Stimulated activated CD4-positive, alpha-beta T cell treated with anti-CD3 and anti-CD28 coated beads, Interleukin-2, amount 100 ng/mL, for 4 hours (primary cell): ENCODE measurements around the gene LRRTM1.

Experiments used
- DNase-seq: peaks from one replicate; pipeline ENCODE4 v3.0.0-alpha.2; 2020; ENCODE audit warnings: low read depth

Gene LRRTM1

GRCh38 chr2:80303909-80304837 is at the start of gene LRRTM1:
LRRTM1 (minus strand) TSS chr2:80304752; CDS start chr2:80303819, 933 bp downstream.
- DNase-seq = no peak

- DNase-seq = no peak
These were observed 46.7 kb upstream of the LRRTM1 start for GRCh38 chr2:80351231-80351630.

- DNase-seq = no peak
These were observed 44.4 kb upstream of the LRRTM1 start for GRCh38 chr2:80348953-80349352.

- no peak for DNase-seq
These were observed 43.5 kb upstream of the LRRTM1 start for GRCh38 chr2:80348078-80348477.

- no peak for DNase-seq
These were observed 35.5 kb upstream of the LRRTM1 start for GRCh38 chr2:80340022-80340421.

- DNase-seq = no peak
These were observed 34.2 kb upstream of the LRRTM1 start for GRCh38 chr2:80338794-80339193.

- DNase-seq = no peak
These were observed 30.9 kb upstream of the LRRTM1 start for GRCh38 chr2:80335411-80335810.

GRCh38 chr2:80333886-80334285 is 29.3 kb upstream of the LRRTM1 start:
- DNase-seq = no peak

GRCh38 chr2:80330527-80331450 is 26.2 kb upstream of the LRRTM1 start:
- no peak for DNase-seq

- no peak for DNase-seq
These were observed 24.9 kb upstream of the LRRTM1 start for GRCh38 chr2:80329491-80329890.

GRCh38 chr2:80328159-80328571 is 23.6 kb upstream of the LRRTM1 start:
- no peak for DNase-seq

- no peak for DNase-seq
These were observed 22.3 kb upstream of the LRRTM1 start for GRCh38 chr2:80326861-80327260.

- DNase-seq = no peak
These were observed 21.7 kb upstream of the LRRTM1 start for GRCh38 chr2:80326214-80326613.

GRCh38 chr2:80324525-80324924 is 20.0 kb upstream of the LRRTM1 start:
- DNase-seq = no peak

- DNase-seq = no peak
These were observed 19.1 kb upstream of the LRRTM1 start for GRCh38 chr2:80323610-80324009.

- no peak for DNase-seq
These were observed 18.4 kb upstream of the LRRTM1 start for GRCh38 chr2:80322958-80323357.

GRCh38 chr2:80322311-80322920 is 17.9 kb upstream of the LRRTM1 start:
- no peak for DNase-seq

- DNase-seq = no peak
These were observed 7.8 kb upstream of the LRRTM1 start for GRCh38 chr2:80312282-80312839.

GRCh38 chr2:80311304-80311703 is 6.8 kb upstream of the LRRTM1 start:
- no peak for DNase-seq

- DNase-seq = no peak
These were observed 1.3 kb downstream of the LRRTM1 start for GRCh38 chr2:80303006-80303908.
